Osteoblast (primary cell): Measurements from ENCODE around the gene LIPJ. TPM values are rescaled to one million over a fixed set of nuclear protein-coding genes. Genes with fewer than 3 reads are reported as not detected.

Experiments
- DNase-seq: peaks from one replicate; pipeline ENCODE4 v3.0.0; 2011; ENCODE audit warnings: low spot score, mixed read lengths; ENCODE audit not compliant: insufficient read length; ENCODE audit errors: missing footprints
- H2AFZ ChIP-seq: 2 replicates; pipeline ENCODE4 v1.6.0; 2011; ENCODE audit warnings: mild to moderate bottlenecking, low read length
- H3K27ac ChIP-seq: 2 replicates; pipeline ENCODE4 v1.5.1; 2011; ENCODE audit warnings: mild to moderate bottlenecking, low read depth, low read length, moderate library complexity
- H3K27me3 ChIP-seq: 2 replicates; pipeline ENCODE4 v1.6.0; 2012; ENCODE audit warnings: mild to moderate bottlenecking, control low read depth, inconsistent platforms, low read length, moderate library complexity; ENCODE audit not compliant: insufficient read depth
- H3K36me3 ChIP-seq: 2 replicates; pipeline ENCODE4 v1.5.1; 2011; ENCODE audit warnings: mild to moderate bottlenecking, low read length, control low read depth, moderate library complexity; ENCODE audit not compliant: insufficient read depth
- H3K4me1 ChIP-seq: 2 replicates; pipeline ENCODE4 v1.5.1; 2011; ENCODE audit warnings: mild to moderate bottlenecking, low read length, control low read depth, moderate library complexity; ENCODE audit not compliant: insufficient read depth
- H3K4me2 ChIP-seq: 2 replicates; pipeline ENCODE4 v1.6.0; 2011; ENCODE audit warnings: mild to moderate bottlenecking, low read length; ENCODE audit not compliant: insufficient read depth
- H3K4me3 ChIP-seq: fragments of 200-600 bp; sonication (generic); 3 replicates; pipeline ENCODE4 v1.5.1; 2012; ENCODE audit warnings: mild to moderate bottlenecking, low read length, inconsistent platforms; ENCODE audit not compliant: insufficient read depth
- H3K79me2 ChIP-seq: 2 replicates; pipeline ENCODE4 v1.6.0; 2012; ENCODE audit warnings: mild to moderate bottlenecking, low read length, control low read depth, inconsistent platforms; ENCODE audit not compliant: insufficient read depth
- H3K9me3 ChIP-seq: 2 replicates; pipeline ENCODE4 v1.5.1; 2011; ENCODE audit warnings: low read depth, low read length, control low read depth
- H4K20me1 ChIP-seq: 2 replicates; pipeline ENCODE4 v1.6.0; 2012; ENCODE audit warnings: mild to moderate bottlenecking, low read length, control low read depth; ENCODE audit not compliant: insufficient read depth
- small RNA-seq: library from RNA; depleted of rRNA; stranded (forward); fragments of <200 nt; gene quantifications from one replicate; pipeline ENCODE3, GENCODE V24; 2012
- total RNA-seq: library from RNA; depleted of rRNA; stranded (reverse); fragments of >200 nt; gene quantifications from 2 replicates; pipeline ENCODE4 v1.2.3, GENCODE V29; 2012
- TF ChIP-seq, protein P1 (sequence below): IDR thresholded peaks from 2 replicates; pipeline ENCODE4 v1.5.1; 2011; ENCODE audit warnings: mild to moderate bottlenecking, low read depth, low read length, moderate library complexity; ENCODE audit errors: extremely low read depth

The LIPJ gene
- total RNA-seq, 1 donor: under 0.01 TPM

DNA sequence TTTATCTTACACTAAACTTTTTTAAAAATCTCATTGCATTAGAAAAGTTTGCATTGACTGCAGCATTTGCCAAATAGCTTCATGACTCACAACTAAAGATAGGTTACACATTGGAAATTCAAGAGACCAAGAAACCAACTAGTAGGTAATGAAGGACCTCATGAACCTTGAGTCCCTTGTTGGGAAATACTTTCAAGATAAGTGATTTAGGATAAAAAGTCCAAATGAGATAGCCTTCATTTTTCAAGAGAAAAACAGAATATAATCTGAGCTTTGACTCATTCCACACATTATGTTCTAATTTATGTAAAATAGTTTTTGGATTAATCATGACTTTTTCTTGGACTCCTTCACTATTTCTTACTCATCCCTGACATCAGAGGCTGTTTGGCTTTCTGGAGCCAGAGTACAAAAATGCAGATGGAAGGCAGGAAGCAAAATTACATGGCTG lies 64.6 kb downstream of the LIPJ start:
- peak overlapping the region; percentile 89 for H3K27ac ChIP-seq
- peak; percentile 30 for DNase-seq
- no peaks in the 10 kb centered on the region for H3K9me3 ChIP-seq
- peak overlapping the region; percentile 25 for H3K4me3 ChIP-seq
- H3K4me2 ChIP-seq: peak overlapping the region; percentile 52
- peaks cover 26% of the 10 kb centered on the region for H3K4me1 ChIP-seq
- no peak overlapping the region for H2AFZ ChIP-seq
- H3K79me2 ChIP-seq: no peaks in the 10 kb centered on the region
- TF ChIP-seq, protein P1, sequence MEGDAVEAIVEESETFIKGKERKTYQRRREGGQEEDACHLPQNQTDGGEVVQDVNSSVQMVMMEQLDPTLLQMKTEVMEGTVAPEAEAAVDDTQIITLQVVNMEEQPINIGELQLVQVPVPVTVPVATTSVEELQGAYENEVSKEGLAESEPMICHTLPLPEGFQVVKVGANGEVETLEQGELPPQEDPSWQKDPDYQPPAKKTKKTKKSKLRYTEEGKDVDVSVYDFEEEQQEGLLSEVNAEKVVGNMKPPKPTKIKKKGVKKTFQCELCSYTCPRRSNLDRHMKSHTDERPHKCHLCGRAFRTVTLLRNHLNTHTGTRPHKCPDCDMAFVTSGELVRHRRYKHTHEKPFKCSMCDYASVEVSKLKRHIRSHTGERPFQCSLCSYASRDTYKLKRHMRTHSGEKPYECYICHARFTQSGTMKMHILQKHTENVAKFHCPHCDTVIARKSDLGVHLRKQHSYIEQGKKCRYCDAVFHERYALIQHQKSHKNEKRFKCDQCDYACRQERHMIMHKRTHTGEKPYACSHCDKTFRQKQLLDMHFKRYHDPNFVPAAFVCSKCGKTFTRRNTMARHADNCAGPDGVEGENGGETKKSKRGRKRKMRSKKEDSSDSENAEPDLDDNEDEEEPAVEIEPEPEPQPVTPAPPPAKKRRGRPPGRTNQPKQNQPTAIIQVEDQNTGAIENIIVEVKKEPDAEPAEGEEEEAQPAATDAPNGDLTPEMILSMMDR: no peak
- no peaks in the 10 kb centered on the region for H3K27me3 ChIP-seq
- H4K20me1 ChIP-seq: no peaks in the 10 kb centered on the region
- H3K36me3 ChIP-seq: no peaks in the 10 kb centered on the region

DNA sequence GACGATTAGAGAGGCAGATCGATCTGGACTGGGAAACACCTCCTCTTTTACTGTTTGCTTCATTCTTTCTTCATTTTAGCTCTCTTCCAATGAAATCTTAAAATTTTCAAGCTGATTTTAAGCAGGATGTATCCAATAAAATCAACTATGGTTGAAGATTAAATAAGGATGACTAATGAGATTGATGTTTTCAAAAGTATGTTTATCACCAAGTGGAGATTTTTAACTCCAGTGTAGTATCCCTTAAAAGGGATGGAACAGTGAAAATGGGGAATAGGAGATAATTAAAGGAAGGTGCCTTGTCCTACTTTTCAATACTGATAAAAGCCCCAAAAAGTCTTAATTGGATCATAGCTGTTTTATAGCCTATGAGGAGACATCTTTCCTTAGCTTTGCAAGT lies 66.1 kb downstream of the LIPJ start:
- TF ChIP-seq, protein P1: no peak
- H3K4me2 ChIP-seq: no peak overlapping the region
- peak overlapping the region; percentile 89 for H3K27ac ChIP-seq
- H3K79me2 ChIP-seq: no peaks in the 10 kb centered on the region
- H3K4me1 ChIP-seq: peaks cover 23% of the 10 kb centered on the region
- no peaks in the 10 kb centered on the region for H3K9me3 ChIP-seq
- H3K36me3 ChIP-seq: no peaks in the 10 kb centered on the region
- DNase-seq: no peak
- H2AFZ ChIP-seq: peak overlapping the region; percentile 7
- H3K27me3 ChIP-seq: no peaks in the 10 kb centered on the region
- no peak overlapping the region for H3K4me3 ChIP-seq
- no peaks in the 10 kb centered on the region for H4K20me1 ChIP-seq

Small RNAs within 50 kb of the gene (small RNA-seq; reads per million reads assigned to genes)
- gene RF00019: not detected

Other genes starting within 250 kb of the LIPJ start
- 22.4 and 23.0 TPM in 2 replicates for gene RNLS, start 3.4 kb upstream of the LIPJ start, total RNA-seq
- gene LIPF, start 77.7 kb downstream of the LIPJ start, total RNA-seq: not detected in 2 replicates
- not detected in 2 replicates for gene LIPK, start 119.5 kb downstream of the LIPJ start, total RNA-seq
- gene LIPN, start 173.3 kb downstream of the LIPJ start, total RNA-seq: not detected in 2 replicates
- gene LIPM, start 216.0 kb downstream of the LIPJ start, total RNA-seq: not detected in 2 replicates